Suprapubic skin (tissue), 4 donors: ENCODE measurements around the gene NAGK. TPM values are rescaled to one million over a fixed set of nuclear protein-coding genes. Genes with fewer than 3 reads are reported as not detected.
A peak's percentile ranks its signal among the peaks of the same experiment; 100 is the strongest.

Experiments
- DNase-seq, 2 donors: peaks; one replicate each; pipeline ENCODE4 v3.0.0-alpha.2; 2019; ENCODE audit warnings: low spot score in 2 of 2
- H3K27ac ChIP-seq: fragments of 200-600 bp; sonication (generic); one replicate; pipeline ENCODE4 v1.5.1; 2019
- H3K27me3 ChIP-seq: fragments of 200-600 bp; sonication (generic); one replicate; pipeline ENCODE4 v1.5.1; 2019
- H3K36me3 ChIP-seq: fragments of 200-600 bp; sonication (generic); one replicate; pipeline ENCODE4 v1.5.1; 2019
- H3K4me1 ChIP-seq: fragments of 200-600 bp; sonication (generic); one replicate; pipeline ENCODE4 v1.5.1; 2019
- H3K4me3 ChIP-seq: fragments of 200-600 bp; sonication (generic); one replicate; pipeline ENCODE4 v1.5.1; 2019; ENCODE audit warnings: mild to moderate bottlenecking
- H3K9me3 ChIP-seq: fragments of 200-600 bp; sonication (generic); one replicate; pipeline ENCODE4 v1.5.1; 2019
- CTCF ChIP-seq, 2 donors: fragments of 200-600 bp in 1 of 2; fragments of 450-650 bp in 1 of 2; sonication (generic) in 1 of 2; IDR thresholded peaks; one replicate each; pipeline ENCODE4 v1.5.1; 2016 to 2019; ENCODE audit warnings: antibody characterized with exemption in 2 of 2, mild to moderate bottlenecking in 1 of 2, moderate library complexity in 1 of 2
- EP300 ChIP-seq: sonication (generic); formaldehyde crosslinking; IDR thresholded peaks from one replicate; pipeline ENCODE4 v1.6.1; 2017; ENCODE audit warnings: antibody characterized with exemption
- POLR2A ChIP-seq, 2 donors: fragments of 450-650 bp; IDR thresholded peaks; one replicate each; pipeline ENCODE4 v1.6.1; 2017; ENCODE audit warnings: antibody characterized with exemption in 2 of 2, mild to moderate bottlenecking in 2 of 2, moderate library complexity in 2 of 2
- POLR2AphosphoS5 ChIP-seq, 3 donors: sonication (generic); formaldehyde crosslinking; IDR thresholded peaks; one replicate each; pipeline ENCODE4 v1.6.1; 2017; ENCODE audit warnings: antibody characterized with exemption in 3 of 3
- WGBS: methylation state at CpG from one replicate; pipeline ENCODE4 v1.1.5; 2018; 5-methylcytosine and 5-hydroxymethylcytosine counted together
- total RNA-seq, 4 donors: library from RNA; depleted of rRNA; stranded (reverse); fragments of >200 nt; gene quantifications; one replicate each; pipeline ENCODE4 v1.1.0, GENCODE V29; 2016

The NAGK gene
- total RNA-seq, 4 donors from 2014 or later, result 122 to 233 (median 153) TPM

GRCh38 chr2:71071681-71072398 is 3.4 kb downstream of the NAGK start:
- peaks cover 40% of the 10 kb centered on the region for H3K36me3 ChIP-seq
- peak overlapping the region; percentile 10 for H3K27ac ChIP-seq
- no peak overlapping the region for H3K4me3 ChIP-seq
- H3K9me3 ChIP-seq, result no peaks in the 10 kb centered on the region
- WGBS, result 47% methylated on average over 14 of the region's 14 CpGs
- H3K4me1 ChIP-seq, result peaks cover 55% of the 10 kb centered on the region
- no peaks in the 10 kb centered on the region for H3K27me3 ChIP-seq
- no peak for TF ChIP-seq EP300
- no peak for TF ChIP-seq CTCF (IDR thresholded peaks at IDR 0.05)
- no peak for TF ChIP-seq POLR2AphosphoS5 (IDR thresholded peaks at IDR 0.05)
- TF ChIP-seq POLR2A (IDR thresholded peaks at IDR 0.05), result no peak
- DNase-seq, result no peak

GRCh38 chr2:71072492-71072891 is 4.0 kb downstream of the NAGK start:
- H3K36me3 ChIP-seq, result peaks cover 46% of the 10 kb centered on the region
- no peaks in the 10 kb centered on the region for H3K27me3 ChIP-seq
- TF ChIP-seq POLR2AphosphoS5 (IDR thresholded peaks at IDR 0.05) (no peak), EP300 (no peak), CTCF (IDR thresholded peaks at IDR 0.05) (no peak), POLR2A (IDR thresholded peaks at IDR 0.05) (no peak)
- DNase-seq, result no peak
- peak overlapping the region; percentile 10 for H3K27ac ChIP-seq
- H3K4me3 ChIP-seq, result no peak overlapping the region
- H3K4me1 ChIP-seq, result peaks cover 49% of the 10 kb centered on the region
- no peaks in the 10 kb centered on the region for H3K9me3 ChIP-seq
- 50% methylated on average over 4 of the region's 4 CpGs for WGBS

DNA sequence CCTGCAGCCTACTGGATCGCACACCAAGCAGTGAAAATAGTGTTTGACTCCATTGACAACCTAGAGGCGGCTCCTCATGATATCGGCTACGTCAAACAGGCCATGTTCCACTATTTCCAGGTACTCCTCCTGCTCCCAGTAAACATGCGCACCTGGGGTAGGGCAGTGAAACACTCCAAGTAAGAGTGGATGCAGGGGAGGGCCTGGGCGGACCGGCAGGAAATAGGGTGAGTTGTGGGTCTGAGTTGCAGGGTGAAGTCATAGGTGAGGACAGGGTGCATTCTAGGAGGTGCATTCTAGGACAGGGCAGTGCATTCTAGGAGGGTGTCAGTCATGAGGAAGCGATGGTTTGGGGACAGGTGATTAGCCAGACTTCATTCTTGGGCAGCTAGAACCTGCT is 5.0 kb downstream of the NAGK start:
- no peaks in the 10 kb centered on the region for H3K9me3 ChIP-seq
- whole genome bisulfite sequencing, result 94% methylated on average over 8 of the region's 8 CpGs
- TF ChIP-seq POLR2A (IDR thresholded peaks at IDR 0.05) (no peak), CTCF (IDR thresholded peaks at IDR 0.05) (no peak), EP300 (no peak)
- no peaks in the 10 kb centered on the region for H3K27me3 ChIP-seq
- no peak overlapping the region for H3K4me3 ChIP-seq
- H3K36me3 ChIP-seq, result peaks cover 56% of the 10 kb centered on the region
- peaks cover 46% of the 10 kb centered on the region for H3K4me1 ChIP-seq
- H3K27ac ChIP-seq, result no peak overlapping the region
- no peak for DNase-seq

DNA sequence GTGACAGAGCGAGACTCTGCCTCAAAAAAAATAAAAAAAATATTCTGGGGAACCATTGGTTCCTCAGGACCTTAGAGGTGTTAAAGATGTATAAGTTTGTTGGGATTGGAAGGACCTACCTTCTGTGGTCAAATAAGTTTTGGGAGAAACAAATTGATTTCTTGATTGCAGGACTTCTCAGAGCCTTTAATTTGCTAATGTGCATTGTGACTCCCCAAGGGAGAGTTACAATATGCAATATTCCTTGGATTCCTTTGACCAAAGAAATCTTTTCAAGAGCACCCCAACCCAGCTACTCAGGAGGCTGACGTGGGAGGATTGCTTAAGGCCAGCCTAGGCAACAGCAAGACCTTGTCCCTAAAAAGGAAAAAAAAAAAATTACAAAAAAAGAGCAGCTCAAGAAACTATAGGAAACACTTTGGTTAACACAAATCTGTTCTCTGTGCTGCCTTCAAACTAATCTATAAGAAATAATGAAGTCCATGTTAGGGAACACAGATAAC is 6.5 kb downstream of the NAGK start:
- peaks cover 34% of the 10 kb centered on the region for H3K4me1 ChIP-seq
- no peaks in the 10 kb centered on the region for H3K9me3 ChIP-seq
- peaks cover 68% of the 10 kb centered on the region for H3K36me3 ChIP-seq
- DNase-seq, result no peak
- no peaks in the 10 kb centered on the region for H3K27me3 ChIP-seq
- no peak for TF ChIP-seq EP300
- no peak for TF ChIP-seq CTCF (IDR thresholded peaks at IDR 0.05)
- no peak for TF ChIP-seq POLR2AphosphoS5 (IDR thresholded peaks at IDR 0.05)
- no peak for TF ChIP-seq POLR2A (IDR thresholded peaks at IDR 0.05)
- 100% methylated on average over 2 of the region's 2 CpGs for WGBS
- H3K27ac ChIP-seq, result no peak overlapping the region
- no peak overlapping the region for H3K4me3 ChIP-seq

DNA sequence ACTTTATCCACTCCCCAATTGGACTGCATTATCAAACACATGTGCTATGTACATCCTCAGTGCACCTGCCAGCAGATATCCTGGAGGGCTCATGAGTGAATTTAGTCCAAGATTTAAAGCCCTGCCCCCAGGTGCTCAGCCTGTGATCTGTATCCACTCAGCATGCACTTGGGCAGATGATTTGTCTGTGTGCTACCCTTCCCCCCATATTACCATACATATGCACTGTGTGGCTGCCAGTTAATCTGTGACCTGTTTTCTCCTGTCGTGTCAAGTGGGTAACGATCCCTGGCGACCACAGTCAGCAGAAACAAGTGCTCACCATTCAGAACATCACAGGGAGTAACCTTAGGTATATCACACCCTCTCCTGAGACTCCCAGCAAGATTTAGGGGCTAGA is 10.2 kb downstream of the NAGK start:
- Histone ChIP-seq H3K9me3 (no peaks in the 10 kb centered on the region), H3K27me3 (no peaks in the 10 kb centered on the region), H3K36me3 (peaks cover 59% of the 10 kb centered on the region), H3K4me1 (no peaks in the 10 kb centered on the region), H3K27ac (no peak overlapping the region), H3K4me3 (no peak overlapping the region)
- TF ChIP-seq CTCF (IDR thresholded peaks at IDR 0.05) (no peak), POLR2AphosphoS5 (IDR thresholded peaks at IDR 0.05) (no peak), POLR2A (IDR thresholded peaks at IDR 0.05) (no peak), EP300 (no peak)
- WGBS, result 64% methylated on average over 3 of the region's 3 CpGs
- DNase-seq, result no peak
